HG03097 (cell line): ENCODE measurements around the gene BAHCC1.
"Not testable (repeated sequence)": the region's sequence is repeated elsewhere in the genome, so short reads cannot be mapped to it uniquely, and the experiment has no call there.

ENCODE experiments used
- ATAC-seq: cut with Tn5 transposase; IDR thresholded peaks from one replicate; pipeline ENCODE4 v1.9.1; 2021; ENCODE audit not compliant: unreplicated experiment, low FRiP score

The BAHCC1 gene

DNA sequence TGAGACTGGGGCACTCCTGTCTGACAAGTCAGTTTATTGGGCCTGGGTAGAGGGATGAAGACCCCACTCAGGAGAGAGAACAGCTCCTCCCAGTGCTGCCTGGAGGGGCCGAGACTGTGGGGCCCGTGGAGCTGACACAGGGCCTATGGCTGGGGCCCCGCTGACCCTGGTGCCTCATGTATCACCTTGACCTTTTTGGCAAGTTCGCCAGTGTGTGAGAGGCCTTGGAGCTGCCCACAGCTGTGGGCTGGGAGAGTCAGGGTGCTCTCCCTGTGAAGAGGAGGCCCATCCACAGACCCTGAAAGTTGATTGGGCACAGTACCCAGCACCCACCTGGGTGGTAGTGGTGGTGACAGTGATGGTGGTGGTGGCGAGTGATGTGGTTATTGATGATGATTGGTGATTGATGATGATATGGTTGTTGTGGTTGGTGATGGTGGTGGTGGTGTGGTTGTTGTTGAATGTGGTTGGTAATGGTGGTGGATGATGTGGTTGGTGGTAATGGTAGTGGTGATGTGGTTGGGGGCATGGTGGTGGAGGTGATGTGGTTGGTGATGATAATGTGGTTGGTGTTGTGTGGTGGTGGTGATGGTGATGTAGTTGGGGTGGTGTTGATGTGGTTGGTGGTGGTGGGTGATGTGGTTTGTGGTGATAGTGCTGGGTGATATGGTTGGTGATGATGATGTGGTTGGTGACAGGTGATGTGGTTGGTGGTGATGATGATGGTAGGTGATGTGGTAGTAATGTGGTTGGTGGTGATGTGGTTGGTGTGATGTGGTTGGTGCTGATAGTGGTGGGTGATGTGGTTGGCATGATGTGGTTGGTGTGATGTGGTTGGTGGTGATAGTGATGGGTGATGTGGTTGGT lies 29.1 kb downstream of the BAHCC1 start:
- no peak for ATAC-seq

DNA sequence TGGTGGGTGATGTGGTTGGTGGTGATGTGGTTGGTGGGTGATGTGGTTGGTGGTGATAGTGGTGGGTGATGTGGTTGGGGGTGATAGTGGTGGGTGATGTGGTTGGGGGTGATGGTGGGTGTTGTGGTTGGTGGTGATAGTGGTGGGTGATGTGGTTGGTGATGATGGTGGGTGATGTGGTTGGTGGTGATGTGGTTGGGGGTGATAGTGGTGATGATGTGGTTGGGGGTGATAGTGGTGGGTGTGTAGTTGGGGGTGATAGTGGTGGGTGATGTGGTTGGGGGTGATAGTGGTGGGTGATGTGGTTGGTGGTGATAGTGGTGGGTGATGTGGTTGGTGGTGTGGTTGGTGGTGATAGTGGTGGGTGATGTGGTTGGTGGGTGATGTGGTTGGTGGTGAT lies 29.8 kb downstream of the BAHCC1 start:
- not testable (repeated sequence) for ATAC-seq

DNA sequence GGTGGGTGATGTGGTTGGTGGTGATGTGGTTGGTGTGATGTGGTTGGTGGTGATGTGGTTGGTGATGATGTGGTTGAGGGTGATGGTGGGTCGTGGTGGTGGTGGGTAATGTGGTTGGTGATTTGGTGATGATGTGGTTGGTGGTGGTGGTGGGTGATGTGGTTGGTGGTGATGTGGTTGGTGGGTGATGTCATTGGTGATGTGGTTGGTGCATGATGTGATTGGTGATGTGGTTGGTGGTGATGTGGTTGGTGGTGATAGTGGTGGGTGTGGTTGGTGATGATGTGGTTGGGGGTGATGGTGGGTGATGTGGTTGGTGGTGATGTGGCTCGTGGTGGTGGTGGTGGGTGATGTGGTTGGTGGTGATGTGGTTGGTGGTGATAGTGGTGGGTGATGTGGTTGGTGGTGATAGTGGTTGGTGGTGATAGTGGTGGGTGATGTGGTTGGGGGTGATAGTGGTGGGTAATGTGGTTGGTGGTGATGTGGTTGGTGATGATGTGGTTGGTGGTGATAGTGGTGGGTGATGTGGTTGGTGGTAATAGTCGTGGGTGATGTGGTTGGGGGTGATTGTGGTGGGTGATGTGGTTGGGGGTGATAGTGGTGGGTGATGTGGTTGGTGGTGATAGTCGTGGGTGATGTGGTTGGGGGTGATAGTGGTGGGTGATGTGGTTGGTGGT lies 30.6 kb downstream of the BAHCC1 start:
- not testable (repeated sequence) for ATAC-seq

DNA sequence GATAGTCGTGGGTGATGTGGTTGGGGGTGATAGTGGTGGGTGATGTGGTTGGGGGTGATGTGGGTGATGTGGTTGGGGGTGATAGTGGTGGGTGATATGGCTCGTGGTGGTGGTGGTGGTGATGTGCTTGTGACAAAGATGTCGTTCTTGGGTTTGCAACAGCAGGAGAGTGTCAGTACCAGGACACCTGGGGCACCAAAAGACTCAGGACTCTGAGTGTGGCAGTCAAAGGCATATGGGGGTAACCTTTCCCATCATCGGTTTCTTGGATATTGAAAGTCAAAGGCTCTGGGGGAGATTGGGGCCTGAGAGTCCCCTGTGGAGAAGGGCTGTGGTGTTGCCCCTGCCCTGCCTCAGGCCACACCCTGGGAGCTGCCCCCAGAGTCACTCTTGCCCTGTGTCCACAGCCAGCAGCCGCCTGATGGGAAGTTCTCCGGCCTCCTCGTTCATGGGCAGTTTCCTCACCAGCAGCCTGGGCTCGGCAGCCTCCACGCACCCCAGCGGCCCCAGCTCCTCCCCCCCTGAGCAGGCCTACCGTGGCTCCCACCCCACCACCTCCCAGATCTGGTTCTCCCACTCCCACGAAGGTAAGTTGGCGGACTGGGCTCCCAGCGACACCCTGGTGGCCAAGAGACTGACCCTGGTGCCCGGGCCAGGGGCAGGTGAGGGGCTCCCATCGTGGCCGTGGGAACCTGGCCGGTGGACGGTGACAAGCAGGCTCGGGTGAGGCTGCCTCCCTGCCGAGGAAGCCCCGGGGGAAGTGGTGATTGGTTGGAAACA lies 31.3 kb downstream of the BAHCC1 start:
- no peak for ATAC-seq

DNA sequence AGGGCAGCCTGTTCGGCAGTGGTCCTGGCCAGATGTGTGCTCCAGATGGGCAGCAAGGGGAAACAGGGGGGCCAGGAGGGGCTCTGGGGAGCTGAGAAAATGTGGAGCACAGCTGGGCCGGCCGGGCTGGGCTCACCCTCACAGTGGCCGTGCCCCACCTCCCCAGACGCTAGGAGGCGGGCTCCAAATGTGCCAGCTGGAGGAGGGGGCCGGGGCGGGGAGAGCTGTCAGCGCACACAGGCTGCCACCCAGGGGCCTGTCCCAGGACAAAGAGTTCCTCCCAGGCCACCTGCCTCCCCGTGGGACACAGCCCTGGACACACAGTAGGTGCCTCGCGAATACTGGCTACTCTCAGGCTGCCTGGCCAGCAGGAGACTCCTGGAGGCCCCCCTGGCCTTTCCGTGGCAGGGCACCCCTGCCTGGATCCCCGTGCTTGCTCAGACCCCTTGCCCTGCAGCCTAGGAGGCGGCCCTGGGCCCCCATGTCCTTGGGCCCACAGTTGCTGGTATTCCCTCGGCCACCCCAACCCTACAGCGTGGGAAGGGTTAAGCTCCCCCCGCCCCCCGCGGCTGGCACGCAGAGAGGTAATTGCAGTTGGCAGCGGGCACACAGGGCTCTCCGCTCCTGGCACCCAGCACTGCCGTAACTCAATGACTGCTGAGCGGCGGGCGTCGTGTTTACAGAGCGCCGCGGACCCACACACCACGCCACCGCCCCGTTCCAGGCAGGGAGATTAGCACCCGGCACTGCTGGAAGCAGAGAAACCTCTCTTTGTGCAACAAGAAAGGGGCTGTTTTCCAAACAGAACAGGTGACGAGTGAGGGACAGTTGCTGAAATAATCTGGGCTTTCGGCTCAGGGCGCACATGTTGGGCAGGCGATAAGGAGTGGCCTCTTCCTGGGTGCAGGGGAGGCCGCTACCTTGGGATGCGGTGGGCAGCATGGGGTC lies 32.2 kb downstream of the BAHCC1 start:
- ATAC-seq: no peak

DNA sequence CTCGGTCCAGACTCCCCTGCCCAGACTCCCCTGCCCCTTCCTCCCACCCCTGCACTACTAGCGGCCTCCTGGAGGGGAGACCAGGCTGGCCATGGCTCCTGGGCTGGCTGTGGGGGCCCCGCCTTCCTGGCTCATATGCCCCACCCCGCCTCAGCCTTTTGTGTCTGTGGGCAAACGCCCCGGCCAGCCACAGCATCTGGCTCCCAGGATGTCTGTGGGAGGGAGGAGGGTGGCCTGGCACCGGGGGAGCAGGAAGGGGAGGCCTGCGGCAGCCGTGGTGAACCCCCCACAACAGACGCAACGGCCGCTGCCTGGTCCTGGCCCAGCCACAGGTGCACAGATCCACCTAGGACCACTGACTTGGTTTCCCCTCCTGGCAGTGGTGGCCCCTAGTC lies 32.9 kb downstream of the BAHCC1 start:
- ATAC-seq: no peak

DNA sequence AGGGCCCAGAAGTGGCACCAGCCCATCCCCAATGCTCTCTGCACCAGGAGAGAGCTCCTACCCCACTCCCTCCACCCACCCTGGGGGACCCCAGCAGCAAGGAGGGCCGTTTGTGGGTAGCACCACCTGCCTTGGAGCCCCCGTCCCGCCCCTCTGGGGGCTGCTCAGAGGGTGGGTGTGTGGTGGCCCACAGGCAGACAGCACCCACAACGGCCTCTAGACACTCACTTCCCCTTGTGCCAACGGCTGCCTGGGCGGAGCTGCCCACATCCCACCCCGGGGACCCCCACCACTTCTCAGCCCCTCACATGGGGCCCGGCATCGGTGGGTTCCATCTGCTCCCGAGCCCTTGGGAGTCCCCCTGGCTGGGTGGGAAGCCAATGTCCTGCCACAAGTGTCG lies 33.3 kb downstream of the BAHCC1 start:
- ATAC-seq: no peak

DNA sequence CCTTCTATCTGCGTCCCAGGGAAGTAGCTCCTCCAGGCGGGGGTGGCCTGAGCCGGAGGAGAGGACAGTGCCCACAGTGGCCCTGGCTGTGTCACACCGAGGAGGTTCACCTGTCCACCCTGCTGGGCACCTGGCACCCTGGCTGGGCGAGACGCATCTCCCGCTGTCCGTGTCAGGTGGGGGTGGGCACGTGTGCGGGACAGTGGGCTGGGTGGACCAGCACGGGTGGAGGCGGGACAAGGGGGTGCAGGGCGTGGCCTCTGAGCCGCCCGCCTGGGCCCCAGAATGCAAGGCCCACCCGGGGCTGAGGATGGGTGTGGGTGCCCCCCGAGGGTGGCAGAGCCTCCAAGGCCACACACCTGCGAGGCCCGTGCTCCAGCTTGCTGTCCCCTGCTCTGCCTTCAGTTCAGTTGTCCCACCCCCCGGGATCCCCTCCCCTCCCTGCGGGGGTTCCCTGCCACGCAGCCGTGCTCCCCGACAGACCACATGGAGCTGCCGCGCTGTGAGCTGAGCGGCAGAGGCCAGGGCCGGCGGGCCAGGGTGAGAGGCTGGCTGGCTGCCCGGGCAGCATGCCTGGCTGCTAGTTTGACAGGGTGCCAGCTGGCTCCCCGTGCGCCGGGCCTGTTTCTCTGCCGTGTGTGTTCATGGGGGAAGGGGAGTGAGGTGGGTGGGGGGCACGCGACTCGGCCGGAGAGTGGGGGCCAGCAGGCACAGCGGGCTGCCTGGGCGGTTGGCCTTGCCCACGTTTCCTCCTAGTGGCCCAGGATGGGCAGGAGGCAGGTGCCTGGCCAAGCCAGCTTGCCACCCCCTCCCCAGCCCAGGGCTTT lies 33.9 kb downstream of the BAHCC1 start:
- ATAC-seq: no peak

DNA sequence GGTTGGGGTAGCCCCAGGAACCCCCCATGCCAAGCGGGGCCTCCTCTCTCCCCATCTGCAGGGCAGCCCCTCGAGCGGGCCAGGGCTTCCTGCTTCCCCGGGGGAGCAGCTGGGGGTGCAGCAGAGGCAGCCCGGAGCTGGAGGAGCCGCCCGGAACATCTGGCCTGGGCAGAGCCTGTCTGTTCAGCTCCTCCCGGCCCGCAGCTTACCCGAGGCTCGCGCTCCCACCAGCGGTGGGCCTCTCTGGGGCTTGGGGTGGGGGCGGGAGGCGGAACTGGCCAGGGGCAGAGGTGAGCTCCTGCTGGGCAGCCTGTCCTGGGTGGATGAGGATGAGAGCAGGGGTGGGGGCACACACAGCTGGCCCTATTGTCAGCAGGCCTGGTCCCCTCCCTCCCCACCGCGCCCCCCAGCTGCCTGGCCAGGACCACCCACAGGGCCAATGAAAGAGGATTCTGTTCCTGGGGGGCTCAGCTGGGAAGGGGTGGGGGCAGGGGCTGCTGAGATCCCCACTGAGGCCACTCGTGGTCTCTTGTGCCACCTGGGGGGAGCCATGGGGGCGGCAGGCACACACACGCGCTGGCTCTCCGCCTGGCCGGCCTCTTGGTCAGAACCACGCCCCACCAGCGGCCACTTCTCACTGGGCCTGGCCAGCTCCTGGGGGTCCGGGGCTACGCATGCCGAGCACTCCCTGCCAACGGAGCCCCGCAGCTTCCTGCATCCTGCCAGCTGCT lies 34.7 kb downstream of the BAHCC1 start:
- no peak for ATAC-seq

DNA sequence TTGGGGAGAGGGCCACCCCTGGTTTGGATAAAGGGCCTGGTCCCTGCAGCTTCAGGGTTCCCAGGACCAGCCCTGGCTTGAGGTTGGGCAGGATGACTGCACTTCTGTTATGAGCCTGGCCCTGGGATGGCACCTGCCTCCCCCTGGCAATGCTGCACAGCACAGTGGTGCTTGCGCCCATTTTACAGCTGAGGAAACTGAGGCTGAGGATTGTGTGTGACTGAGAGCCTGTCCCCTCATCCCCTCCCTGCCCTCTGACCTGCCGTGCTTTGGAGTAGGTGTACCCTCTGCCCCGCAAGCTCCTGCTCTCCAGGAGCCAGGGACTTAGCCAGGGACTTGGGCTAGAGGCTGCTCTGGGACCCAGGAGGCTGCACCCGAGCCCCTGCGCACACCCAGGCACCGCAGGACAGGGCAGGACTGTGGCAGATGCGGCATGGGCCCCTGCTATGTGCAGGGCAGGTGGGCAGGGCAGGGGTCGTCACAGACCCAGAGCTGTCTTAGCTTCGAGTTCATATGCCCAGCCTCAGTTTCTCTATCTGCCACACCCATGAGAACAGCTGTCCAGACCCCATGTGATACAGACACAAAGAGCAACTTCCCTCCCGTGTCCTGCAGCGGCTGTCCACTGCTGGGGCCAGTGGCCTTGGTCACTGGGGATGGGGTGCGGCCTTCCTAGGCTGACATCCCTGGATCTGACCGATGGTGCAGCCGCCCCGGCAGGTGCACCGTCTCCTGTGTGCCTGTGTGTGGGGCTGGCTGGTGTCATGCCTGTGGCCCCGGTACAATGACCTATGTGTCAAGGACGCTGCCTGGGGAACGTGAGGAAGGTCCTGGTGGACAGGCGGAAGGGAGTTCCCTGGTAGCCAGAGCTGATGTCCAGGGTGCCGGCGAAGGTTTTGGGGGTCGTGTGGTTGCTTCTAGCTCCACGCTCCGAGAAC lies 36.6 kb downstream of the BAHCC1 start:
- ATAC-seq: no peak

DNA sequence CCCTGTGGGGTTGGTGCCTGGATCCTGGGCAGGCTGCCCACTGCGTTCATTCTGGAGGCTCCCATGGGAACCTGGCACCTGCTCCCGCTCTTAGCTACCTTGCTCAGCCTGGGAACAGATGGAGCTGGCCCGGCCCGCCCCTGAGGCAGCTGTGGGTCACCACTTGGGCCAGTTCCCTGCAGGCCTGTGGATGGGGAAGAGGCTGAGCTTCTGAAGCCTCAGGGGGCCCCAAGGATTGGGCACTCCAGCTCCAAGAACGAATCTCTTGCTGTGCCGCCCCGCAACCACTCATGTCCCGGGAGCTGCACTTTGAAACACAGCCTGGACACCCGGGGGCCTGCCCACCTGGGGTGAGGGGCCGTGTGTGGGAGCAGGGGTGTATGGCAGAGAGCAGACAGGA lies 37.7 kb downstream of the BAHCC1 start:
- ATAC-seq: no peak

DNA sequence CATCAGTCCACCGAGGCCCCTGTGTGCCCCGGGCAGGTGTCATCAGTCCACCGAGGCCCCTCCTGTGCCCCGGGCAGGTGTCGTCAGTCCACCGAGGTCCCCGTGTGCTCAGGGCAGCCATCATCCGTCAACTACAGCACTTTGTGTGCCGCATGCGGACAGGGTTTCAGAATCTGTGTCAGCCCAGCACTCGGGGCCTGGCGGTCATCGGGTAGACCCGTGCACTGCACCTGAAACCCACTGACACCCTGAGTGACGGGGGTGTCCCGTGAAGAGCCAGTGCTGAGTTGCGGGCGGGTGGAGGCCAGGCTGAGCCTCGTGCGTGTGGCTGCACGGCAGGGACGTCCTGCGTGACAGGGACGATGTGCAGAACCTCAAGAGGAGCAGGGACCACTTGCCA lies 38.4 kb downstream of the BAHCC1 start:
- ATAC-seq: no peak

DNA sequence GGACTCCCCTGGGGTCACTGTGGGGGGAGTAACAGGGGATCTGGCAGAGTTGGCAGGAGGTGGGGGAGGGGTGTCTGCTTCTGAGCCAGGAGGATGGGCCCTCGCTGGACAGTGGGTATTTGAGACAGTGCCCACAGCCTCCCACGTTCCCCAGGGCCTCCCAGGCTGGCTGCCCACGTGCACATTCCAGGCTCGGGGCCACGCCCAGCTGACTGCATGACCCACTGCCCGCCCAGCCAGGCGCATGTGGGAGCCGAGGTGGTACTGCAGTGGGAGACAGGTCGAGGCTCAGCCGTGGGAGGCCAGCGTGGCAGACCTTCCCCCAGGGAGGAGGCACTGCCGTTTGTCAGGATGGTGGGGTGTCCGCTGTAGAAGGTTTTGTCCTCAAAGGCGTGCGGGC lies 38.8 kb downstream of the BAHCC1 start:
- ATAC-seq: no peak

DNA sequence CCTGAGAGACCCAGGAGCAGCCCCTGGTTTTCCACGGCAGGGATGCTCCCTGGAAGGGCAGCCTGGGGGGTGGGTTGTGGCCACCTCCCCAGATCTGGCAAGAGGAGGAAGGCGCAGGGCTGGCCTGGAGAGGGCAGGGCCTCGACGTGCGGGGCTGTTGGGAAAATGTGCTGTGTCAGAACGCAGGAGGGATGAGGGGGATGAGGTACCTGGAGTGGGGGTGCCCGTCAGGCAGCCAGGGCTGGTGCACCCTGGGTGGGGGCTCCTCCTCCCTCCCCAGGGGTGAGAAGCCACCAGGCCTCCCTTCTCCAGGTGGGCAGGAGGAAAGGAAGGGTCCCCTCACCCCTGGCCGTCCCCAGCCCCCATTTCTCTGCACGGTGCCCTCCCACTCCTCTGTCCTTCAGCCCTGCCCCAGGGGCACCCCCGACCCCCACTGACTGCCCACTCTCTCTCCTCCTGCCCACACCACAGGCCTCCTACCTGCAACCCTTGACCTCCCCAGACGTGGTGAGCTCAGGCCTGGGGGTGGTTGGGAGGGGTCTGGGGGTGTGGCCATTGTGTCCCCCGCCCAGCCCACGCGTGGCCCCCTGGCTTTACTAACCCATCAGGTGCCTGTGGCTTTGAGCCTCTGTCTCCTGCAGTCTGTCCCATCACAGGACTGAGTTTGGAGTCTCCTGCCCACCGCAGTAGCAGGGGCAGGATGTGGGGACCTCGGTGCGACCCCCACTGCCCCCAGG lies 39.6 kb downstream of the BAHCC1 start:
- ATAC-seq: no peak

DNA sequence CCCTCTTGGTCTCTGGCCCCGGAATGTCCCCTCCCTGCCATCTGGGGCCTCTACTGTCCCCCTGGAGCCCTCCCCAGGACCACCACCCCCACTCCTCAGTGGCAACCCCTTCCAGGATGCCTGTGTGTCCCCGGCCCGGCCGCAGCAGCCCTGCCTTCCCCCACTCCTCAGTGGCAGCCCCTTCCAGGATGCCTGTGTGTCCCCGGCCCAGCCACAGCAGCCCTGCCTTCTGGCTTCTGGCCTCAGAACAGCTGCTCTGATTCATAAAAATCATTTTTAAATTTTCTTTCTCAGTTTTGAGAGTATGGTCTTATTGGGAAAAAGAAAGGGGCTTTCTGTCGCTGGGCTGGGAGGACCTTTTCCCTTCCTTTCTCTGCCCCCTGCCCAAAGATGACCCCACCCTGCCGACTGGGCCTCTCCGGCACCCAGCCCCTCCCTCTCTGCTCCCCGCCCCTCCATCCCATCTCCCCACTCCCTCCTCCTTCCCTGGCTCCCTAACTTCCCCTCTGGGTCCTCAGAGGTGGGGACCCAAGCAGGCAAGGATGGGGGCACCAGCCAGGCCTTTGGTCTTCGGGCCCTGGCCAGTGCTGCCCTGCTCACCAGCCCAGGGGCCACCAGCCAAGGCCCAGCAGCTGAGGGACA lies 40.5 kb downstream of the BAHCC1 start:
- ATAC-seq: no peak

DNA sequence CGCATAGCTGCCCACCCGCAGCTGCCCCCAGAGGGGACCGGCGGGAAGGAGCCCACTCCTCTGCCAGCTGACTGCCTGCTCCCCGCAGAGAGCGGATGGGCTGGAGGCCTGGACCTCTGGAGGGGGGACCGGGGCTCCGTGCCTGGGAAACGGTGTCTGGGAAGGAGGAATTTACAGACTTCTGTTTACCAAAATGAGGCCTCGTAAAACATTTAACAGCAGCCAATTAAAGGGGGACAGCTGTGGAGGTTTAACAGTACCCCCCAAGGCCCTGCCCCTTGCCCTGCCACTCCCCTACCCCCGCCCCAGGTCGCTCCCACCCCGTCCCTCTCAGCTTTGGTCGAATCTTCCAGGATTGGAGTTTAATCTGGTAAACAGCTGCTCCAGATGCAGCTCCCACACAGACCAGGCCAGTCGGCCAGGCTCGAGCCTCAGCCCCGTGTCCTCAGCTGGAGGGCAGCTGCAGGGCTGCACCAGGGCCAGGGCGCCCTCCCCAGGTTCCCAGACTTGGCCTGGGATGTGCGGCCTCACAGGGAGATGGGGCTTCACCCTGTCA lies 41.1 kb downstream of the BAHCC1 start:
- ATAC-seq: no peak
